GM18909 (cell line): ENCODE measurements around the gene ELP4.
A peak's percentile ranks its signal among the peaks of the same experiment; 100 is the strongest.
"Not testable (repeated sequence)": the region's sequence is repeated elsewhere in the genome, so short reads cannot be mapped to it uniquely, and the experiment has no call there.

Source experiments
- ATAC-seq: cut with Tn5 transposase; IDR thresholded peaks from one replicate; pipeline ENCODE4 v1.9.1; 2021; ENCODE audit warnings: mild to moderate bottlenecking; ENCODE audit not compliant: unreplicated experiment, poor library complexity

ELP4 gene

GRCh38 chr11:31509429-31510345 lies at the start of gene ELP4, which contains the start of gene IMMP1L:
ELP4 (plus strand) TSS chr11:31509767; CDS start chr11:31509785, 18 bp downstream.
IMMP1L (minus strand) TSS chr11:31509622; CDS start chr11:31463276, 46,346 bp downstream.
- peak; percentile 100 for ATAC-seq

- no peak for ATAC-seq
Measured at GRCh38 chr11:31464436-31464835, 45.1 kb upstream of the ELP4 start.

GRCh38 chr11:31474083-31474482 lies 35.5 kb upstream of the ELP4 start:
- ATAC-seq: no peak

GRCh38 chr11:31477528-31478222 lies 31.9 kb upstream of the ELP4 start:
- ATAC-seq: no peak

- ATAC-seq: no peak
Measured at GRCh38 chr11:31478223-31478590, 31.4 kb upstream of the ELP4 start.

- ATAC-seq: no peak
Measured at GRCh38 chr11:31479066-31479465, 30.5 kb upstream of the ELP4 start.

- no peak for ATAC-seq
Measured at GRCh38 chr11:31480930-31481329, 28.6 kb upstream of the ELP4 start.

- ATAC-seq: no peak
Measured at GRCh38 chr11:31484497-31484896, 25.1 kb upstream of the ELP4 start.

GRCh38 chr11:31487848-31488247 lies 21.7 kb upstream of the ELP4 start:
- ATAC-seq: peak; percentile 64

- ATAC-seq: no peak
Measured at GRCh38 chr11:31492320-31492913, 17.1 kb upstream of the ELP4 start.

- no peak for ATAC-seq
Measured at GRCh38 chr11:31493235-31493634, 16.3 kb upstream of the ELP4 start.

GRCh38 chr11:31493762-31494161 lies 15.8 kb upstream of the ELP4 start:
- not testable (repeated sequence) for ATAC-seq

- ATAC-seq: no peak
Measured at GRCh38 chr11:31499576-31500178, 9.9 kb upstream of the ELP4 start.

- no peak for ATAC-seq
Measured at GRCh38 chr11:31500560-31500959, 9.0 kb upstream of the ELP4 start.

- peak; percentile 10 for ATAC-seq
Measured at GRCh38 chr11:31509051-31509428, 527 bp upstream of the ELP4 start.

- no peak for ATAC-seq
Measured at GRCh38 chr11:31512117-31512516, 2.5 kb downstream of the ELP4 start.

GRCh38 chr11:31521497-31522150 lies 12.1 kb downstream of the ELP4 start:
- no peak for ATAC-seq

GRCh38 chr11:31529189-31529588 lies 19.6 kb downstream of the ELP4 start:
- ATAC-seq: no peak

- peak; percentile 64 for ATAC-seq
Measured at GRCh38 chr11:31529701-31530100, 20.1 kb downstream of the ELP4 start.

GRCh38 chr11:31531293-31531692 lies 21.7 kb downstream of the ELP4 start:
- ATAC-seq: no peak
